Measurements from ENCODE around the gene HACD2.
"Not testable (repeated sequence)": the region's sequence is repeated elsewhere in the genome, so short reads cannot be mapped to it uniquely, and the experiment has no call there.

The HACD2 gene

DNA sequence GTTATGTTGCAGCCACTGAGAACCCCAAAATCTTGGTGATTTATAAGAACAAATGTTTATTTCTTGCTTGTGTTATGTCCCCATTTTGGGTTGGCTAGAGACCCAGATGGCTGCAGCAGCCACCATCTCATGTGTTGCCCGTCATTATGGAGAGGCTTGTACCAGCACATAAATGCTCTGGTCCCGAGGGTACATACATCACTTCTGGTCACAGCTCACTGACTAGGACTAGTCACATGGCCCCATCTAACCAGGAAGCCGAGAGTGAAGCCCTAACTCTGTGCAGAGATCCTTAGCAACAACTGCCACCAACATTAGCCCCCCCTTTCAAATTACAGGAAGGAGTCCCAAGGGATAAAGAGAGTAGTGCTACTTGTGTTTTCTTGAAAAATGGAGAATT is 25.5 kb upstream of the HACD2 start:
- DNase-seq: no peak

DNA sequence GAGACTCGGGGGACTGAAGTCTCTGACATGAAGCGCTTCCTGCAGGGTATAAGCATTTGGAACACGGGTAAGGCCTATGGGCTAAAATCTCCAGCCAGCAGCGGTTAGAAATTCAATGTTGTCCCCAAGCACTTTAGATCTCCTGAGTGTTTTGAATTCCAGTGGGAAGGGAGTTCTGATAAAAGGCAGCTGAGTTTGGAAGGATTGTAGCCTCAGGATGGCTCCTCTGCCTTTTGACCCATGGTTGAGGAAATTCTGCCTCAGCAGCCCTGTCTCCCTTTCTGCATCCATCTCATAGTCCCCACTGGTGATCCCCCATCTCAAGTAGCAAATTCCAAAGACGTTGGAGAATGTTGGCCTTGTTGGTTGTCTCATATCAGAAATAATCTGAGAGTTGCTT is 24.2 kb upstream of the HACD2 start:
- DNase-seq: no peak

DNA sequence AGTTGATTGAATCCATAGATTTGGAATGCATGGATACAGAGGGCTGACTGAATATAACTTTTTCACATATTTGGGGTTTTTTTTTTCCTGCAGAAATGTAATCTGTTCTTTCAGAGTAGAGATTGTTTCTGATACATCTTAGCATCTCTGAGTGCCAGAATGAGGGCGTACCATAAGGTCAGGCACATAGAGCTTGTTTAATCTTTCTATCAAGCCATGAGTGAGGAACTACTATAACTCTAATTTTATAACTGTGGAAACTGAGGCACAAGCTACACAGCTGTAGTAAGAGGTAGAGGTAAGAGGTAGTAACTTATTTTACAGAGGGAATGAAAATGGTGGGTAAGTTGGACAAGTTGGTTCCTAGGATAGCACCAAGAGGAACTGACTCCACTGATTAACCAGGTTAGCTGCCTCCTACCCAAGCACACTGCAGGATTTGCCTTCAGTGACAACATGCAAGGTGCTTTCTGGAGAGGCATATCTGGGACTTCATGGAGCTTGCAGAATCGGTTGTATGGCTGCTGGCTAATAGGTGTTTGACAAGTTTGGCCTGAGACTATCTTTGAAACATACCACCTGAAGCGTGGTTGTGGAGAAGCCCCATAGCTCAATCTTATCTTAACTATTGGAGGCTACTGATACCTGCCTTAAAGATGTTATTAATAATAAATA is 23.5 kb upstream of the HACD2 start:
- no peak for DNase-seq

DNA sequence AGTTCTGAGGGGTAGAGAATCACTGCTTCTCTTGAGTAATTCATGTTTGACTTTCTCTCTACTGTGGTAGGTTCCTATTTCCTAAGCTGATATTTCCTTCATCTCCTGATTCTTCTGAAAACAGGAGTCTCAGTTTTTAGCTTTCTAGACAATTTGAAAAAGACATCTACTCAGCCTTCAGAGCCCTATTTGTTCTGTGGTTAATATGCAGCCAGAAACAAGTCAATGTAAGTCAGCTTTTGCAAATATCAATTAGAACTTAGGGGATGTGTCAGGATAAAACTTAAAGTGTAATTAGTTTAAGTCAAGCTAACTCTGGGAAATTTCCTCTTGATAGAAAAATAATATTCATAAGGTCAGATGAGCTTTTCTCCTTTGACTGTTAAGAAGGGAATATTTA is 21.7 kb upstream of the HACD2 start:
- DNase-seq: no peak

DNA sequence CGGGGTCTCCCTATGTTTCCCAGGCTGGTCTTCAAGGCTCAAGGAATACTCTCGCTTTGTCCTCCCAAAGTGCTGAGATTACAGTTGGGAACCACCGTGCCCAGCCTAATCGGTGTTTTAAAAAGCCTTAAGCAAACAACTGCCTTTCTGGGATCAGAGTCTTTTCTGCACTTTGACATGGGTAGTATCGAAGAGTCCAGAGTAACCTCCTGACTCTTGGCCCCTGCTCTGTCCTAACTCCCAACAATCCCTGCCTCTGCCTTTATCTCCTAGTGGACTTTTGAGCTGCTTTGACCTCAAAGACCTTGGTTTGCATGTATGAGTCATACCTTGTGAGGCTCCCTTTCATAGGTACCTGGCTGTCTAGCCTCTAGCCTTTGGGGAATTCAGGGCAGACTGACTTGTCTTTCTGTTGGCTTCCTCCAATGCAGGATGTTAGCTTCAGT is 21.0 kb upstream of the HACD2 start:
- peak; percentile 90 for DNase-seq

DNA sequence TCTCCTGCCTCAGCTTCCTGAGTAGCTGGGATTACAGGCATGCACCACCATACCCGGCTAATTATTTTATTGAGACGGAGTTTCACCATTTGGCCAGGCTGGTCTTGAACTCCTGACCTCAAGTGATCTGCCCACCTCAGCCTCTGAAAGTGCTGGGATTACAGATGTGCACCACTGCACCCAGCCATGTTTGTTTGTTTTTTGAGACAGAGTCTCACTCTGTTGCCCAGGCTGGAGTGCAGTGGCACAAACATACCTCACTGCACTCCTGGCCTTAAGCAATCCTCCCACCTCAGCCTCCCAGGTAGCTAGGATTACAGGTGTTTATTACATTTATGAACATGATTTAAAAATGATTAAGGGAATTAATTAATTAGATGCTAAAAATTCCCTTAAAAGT is 18.3 kb upstream of the HACD2 start:
- DNase-seq: not testable (repeated sequence)

DNA sequence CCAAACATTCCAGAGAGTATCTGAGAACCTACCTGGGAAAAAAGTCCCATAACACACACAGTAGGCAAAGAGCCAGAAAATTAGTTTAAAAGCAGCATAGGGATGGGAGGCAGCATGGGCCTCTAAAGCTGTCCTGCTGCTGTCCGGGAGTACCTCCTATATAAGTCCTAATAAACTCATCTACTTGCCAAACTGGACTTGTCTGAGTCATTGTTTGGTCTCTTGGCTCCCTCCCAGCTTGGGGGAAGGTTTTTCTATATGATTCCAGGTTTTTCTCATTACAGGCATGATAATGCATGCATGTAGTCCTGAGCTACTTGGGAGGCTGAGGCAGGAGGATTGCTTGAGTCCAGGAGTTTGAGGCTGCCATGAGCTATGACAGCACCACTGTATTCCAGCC is 17.5 kb upstream of the HACD2 start:
- DNase-seq: no peak

DNA sequence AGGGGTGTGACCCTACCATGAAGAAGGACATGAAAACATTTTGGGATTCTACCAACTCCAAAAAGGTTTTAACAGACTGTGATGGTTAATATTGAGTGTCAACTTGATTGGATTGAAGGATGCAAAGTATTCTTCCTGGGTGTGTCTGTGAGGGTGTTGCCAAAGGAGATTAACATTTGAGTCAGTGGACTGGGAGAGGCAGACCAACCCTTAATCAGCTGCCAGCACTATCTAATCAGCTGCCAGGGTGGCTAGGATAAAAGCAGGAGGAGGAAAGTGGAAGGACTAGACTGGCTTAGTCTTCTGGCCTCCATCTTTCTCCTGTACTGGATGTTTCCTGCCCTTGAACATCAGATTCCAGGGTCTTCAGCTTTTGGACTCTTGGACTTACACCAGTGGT is 16.0 kb upstream of the HACD2 start:
- DNase-seq: not testable (repeated sequence)

DNA sequence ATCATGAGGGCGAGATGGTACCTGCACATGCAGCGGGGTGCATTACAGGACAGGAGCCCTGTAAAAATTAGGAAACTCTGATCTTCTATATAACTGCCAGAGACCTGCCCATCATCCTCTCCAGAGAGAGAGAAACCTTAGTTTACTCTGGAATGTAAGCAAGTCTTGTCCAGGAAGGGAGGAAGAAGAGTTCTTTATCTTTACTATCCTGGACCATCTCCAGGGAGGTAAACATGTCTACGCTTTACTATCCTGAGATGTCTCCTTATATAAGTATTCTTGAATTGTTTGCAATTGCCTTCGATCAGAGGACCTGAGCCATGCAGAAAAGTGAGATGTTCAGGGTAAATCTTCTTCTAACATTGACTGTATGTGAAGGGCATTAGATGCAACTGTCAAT is 12.7 kb upstream of the HACD2 start:
- no peak for DNase-seq

DNA sequence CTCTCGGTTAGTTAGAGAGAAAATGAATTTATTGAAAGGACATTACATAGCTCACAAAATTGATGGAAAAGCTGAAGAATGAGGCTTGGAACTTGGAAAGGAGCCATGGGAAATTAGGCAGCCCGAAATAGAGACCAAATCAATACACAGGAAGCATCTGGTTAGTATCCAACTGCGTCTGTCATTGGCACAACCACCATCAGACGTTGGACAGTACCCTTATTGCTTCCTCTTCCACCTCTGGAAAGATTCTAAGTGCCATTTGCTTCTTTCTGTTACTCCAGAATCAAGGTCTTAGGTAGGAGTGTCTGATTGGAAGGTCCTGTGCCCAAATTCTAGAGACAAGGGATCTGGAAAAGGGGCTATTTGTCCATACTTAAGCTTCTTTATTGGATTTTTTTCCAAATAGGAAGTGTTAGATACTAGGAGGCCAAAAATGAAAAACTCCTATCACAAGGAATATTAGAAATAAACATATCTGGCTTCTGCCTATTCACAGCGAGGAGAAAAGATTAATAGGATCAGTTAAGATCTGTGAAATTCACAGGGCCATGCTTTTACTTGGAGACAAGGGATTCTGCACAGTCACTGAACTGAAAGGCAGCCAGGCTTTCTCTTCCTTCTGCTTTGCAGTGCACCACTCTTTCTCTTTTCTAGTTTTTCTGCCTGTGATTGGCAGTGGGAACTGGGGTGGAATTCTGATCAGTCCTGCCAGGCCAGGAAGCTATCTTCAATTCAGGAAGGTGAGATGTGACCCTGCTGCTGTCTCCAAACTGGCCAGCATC is 10.7 kb upstream of the HACD2 start:
- DNase-seq: no peak

DNA sequence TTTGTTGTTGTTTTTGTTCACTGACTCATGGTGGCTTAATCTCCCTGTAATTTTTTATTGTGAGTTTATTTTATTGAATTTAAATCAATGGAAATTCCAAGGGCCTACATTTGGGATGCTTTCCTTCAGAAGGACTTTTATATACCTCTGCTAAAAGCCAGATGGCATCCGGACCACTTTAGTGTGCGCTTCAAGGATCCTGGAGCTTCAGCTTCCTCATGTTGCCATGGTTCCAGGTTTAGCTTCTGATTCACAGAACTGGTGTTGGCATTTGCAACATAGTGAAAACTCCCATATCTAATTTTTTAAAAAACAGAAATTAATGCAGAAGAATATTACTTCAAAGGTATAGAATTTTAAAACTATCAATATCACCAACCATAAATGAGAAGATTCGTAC is 8.5 kb upstream of the HACD2 start:
- DNase-seq: no peak

DNA sequence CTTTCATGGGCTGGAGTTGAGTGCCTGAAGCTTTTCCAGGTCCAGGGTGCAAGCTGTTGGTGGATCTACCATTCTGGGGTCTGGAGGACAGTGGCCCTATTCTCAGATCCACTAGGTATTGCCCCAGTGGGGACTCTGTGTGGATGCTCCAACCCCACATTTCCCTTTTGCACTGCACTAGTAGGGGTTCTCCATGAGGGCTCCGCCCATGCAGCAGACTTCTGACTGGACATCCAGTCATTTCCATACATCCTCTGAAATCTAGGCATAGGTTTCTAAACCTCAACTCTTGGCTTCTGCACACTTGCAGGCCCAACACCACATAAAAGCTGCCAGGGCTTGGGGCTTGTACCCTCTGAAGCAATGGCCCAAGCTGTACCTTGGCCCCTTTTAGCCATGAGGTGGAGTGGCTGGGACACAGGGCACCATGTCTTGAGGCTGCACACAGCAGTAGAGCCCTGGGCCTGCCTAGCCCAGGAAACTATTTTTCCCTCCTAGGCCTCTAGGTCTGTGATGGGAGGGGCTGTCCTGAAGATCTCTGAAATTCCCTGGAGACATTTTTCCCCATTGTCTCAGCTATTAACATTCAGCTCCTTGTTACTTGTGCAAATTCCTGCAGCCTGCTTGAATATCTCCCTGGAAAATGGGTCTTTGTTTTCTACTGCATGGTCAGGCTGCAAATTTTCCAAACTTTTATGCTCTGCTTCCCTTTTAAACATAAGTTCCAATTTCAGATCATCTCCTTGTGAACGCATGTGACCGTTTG is 6.0 kb upstream of the HACD2 start:
- DNase-seq: no peak

DNA sequence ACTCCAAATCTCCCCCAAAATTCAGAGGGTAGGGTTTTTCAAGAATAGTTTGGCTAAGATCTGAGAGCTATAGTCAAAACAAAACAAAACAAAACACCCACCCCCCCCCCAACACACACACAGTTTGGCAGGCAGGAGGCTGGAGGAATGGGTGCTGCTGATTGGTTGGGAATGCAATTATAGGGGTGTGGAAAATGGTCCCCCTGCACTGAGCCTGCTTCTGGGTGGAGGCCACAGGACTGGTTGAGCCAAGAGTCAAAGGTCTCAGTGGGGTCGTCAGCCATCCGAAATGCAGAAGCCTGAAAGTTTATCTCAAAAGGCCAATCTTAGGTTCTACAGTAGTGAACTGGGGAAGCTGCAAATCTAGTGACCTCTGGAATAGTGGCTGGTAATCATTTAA is 2.5 kb upstream of the HACD2 start:
- DNase-seq: peak; percentile 89

DNA sequence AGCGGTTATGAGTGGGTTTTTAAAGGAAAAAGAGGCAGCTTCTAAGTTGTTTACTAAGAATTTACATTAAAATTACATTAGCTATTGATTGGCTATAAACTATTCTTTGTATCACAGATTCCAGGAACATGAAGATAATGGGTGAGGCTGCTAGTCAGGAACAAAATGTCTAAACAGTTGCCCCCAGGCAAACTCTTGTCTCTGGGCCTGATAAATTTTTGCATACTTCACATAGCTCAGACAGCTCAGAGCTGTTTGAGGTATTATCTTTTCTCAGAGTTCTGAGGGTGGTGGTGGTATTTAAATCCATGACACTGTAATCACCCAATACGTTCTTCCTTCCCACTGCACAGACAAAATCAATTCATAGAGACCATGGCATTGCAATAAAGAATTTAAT is 2.1 kb upstream of the HACD2 start:
- DNase-seq: peak; percentile 88

DNA sequence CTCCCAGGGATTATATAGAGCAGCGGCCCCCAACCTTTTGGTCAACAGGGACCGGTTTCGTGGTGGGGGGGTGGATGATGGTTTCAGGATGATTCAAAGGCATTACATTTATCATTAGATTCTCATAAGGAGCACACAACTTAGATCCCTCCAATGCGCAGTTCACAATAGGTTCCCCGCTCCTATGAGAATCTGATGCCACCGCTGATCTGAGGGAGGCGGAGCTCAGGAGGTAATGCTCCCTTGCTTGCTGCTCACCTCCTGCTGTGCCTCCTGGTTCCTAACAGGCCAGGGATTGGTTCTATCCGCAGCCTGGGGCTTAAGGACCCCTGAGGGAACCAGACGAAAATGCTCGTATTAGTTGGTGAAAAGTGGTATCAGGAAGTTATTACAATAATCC is 1.3 kb upstream of the HACD2 start:
- peak; percentile 90 for DNase-seq

DNA sequence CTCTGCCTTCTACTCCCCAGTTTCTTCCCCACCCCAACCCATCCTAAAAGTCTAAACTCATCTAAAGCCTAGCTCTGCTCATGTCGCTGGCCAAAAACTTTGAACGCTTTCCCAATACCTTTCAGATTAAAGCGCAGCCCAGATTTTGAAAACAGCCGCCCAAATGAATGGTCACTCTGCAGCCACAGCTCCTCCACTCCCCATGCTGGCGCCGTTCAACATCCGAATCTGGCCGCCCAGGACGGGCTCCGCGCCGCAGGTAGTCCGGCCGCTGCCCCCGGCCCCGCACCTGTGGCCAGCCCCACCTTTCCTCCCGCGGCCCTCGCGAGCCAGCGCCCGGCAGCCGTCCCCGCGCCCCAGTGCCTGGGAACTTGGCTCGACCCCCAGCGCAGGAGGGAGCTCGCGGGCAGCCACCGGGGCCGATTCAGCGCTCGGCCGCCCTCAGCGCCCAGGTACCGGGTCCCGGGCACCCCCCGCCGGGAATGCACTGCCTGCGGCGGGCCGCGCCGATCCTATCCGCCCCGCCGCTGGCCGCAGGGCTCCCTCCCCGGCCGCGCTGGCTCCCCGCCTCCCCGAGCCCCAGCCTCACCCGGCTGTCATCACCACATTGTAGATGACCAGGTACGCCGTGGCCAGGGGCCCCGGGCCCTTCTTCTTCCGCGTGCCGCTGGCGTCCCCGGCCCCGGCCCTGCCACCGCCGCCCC is 417 bp downstream of the HACD2 start:
- no peak for DNase-seq

DNA sequence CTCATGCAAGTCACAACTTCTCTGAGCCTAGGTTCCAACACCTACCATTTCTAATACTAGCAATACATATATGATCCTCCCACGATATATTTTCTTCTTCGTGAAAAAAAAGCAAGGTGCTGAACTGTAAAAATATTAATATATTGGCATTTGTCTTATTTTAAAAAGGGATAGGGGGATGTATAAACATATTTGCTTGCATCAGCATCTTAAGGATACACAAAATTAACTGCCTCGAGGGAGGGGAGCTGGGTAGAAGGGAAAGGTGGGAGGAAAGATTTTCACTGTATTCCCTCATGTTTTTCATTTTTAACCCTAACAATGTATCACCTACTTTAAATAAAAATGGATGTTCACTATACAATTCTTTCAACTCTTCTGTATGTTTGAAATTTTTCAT is 1.3 kb downstream of the HACD2 start:
- no peak for DNase-seq

DNA sequence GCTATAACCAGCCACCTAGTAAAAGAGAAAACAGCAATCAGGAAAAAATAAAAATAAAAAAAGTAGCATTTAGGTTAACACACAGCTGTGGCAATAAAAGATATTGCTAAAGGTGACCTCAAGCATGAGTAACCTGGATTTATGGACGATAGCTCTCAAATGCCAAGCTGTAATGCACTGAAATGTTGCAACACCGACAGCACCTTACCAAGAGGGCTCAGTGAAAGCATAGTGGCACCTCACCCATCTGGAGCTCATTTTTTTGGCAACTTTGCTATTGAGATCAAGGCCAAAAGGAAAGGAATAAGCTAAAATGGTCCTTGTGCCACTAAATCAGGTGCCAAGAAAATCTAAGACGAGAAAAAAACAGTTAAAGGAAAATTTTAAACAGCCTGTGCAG is 2.5 kb downstream of the HACD2 start:
- DNase-seq: no peak

DNA sequence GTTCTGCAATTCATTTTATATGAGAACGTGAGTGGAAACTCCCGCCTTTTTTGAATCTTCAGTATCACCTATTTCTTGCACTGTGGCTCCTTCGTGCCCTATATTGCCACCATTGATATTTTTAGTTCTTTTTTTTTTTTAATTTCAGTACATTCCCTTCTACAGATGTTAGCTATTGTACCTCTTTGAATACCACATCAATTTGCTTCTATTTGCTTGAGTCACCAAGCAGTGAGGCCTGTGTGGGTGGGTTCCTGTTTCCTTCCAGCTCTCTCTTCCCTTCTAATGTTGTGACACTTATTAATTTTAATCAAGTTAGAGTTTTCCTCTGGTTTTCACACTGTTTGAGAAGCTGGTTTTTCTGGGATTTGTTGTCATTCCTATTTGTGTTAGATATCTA is 8.7 kb downstream of the HACD2 start:
- no peak for DNase-seq

DNA sequence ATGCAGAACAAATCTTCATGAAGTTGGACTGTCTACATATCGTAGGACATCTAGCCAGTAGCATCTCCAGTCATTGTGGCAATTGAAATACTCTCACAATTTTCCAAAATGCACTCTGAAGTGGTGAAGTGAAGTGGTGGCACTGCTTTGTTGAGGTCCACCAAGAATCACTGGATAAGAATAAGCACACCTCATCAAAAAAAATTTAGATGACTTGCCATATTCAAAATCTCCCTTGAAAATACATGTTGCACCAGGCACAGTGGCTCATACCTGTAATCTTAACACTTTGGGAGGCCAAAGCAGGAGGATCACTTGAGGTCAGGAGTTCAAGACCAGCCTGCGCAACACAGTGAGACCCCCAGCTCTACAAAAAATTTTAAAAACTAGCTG is 12.9 kb downstream of the HACD2 start:
- DNase-seq: no peak

DNA sequence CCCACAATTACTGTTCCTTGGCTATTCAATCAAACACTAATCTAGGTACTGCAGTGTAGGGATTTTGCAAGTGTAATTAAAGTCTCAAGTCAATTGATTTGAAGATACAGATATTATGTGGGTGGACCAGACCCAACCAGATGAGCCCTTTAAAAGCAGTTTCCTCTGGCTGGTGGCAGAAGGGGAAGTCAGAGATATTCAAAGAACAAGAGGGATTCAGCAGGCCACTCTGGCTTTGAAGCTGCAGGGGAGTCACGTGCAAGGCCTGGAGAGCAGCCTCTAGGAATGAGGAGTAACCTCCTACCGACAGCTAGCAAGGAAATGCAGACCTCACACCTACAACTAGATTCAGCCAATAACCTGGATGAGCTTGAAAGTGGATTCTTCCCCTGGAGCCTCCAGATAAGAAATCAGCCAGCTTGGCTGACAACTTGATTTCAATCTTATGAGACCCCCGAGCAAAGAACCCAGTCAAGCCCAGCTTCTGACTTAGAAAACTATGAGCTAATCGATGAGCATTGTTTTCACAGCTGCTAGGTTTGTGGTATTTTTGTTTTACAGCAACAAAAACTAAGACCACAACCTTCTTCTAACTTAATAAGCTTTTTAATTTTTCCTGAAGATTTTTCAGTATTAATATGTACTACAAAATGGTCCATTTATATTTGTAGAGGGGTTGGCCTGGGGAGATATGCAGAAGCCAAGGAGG is 13.4 kb downstream of the HACD2 start:
- peak; percentile 87 for DNase-seq

DNA sequence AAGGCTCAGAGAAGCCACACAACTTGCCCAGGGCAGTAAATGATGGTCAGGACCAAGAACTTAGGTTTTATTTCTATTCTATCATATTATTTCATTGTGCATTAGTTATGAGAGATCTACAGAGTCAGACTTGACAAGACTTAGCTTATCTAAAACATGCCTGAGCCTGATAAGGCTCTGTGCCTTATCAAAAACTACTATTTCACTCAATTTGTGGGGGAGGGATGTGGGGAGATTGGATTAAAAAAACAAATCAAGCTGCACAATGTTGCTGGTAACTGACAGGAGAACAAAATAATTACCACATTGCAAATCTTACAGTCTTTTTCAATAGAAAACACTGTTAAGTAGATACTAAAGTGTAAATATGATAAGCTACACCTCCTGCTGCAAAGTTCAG is 16.0 kb downstream of the HACD2 start:
- no peak for DNase-seq

DNA sequence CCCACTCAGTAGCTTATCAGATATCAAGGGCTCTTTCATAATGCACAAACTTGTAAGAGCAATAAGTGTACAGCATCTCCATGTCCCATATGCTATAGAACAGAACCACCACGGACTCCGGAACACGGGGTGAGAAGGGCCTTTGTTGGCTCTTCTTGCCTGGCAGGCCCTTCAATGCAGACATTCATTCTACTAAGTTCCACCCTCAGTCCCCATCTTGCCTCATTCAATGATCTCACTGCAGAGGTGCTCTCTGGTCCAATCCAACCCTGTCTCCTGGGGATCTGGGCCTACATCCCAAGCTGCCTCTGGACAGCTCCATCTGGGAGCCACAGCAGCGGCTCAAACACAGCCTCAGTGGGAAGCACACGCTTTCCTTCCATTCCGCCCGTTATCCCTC is 16.8 kb downstream of the HACD2 start:
- DNase-seq: no peak
